Measurements from ENCODE around the gene TOB2. TPM values are rescaled to one million over a fixed set of nuclear protein-coding genes. Genes with fewer than 3 reads are reported as not detected.

Gene TOB2, protein sequence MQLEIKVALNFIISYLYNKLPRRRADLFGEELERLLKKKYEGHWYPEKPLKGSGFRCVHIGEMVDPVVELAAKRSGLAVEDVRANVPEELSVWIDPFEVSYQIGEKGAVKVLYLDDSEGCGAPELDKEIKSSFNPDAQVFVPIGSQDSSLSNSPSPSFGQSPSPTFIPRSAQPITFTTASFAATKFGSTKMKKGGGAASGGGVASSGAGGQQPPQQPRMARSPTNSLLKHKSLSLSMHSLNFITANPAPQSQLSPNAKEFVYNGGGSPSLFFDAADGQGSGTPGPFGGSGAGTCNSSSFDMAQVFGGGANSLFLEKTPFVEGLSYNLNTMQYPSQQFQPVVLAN
- 18.2 and 19.5 TPM in 2 replicates for total RNA-seq (2014; rRNA removed; shearing (Covaris generic))

DNA sequence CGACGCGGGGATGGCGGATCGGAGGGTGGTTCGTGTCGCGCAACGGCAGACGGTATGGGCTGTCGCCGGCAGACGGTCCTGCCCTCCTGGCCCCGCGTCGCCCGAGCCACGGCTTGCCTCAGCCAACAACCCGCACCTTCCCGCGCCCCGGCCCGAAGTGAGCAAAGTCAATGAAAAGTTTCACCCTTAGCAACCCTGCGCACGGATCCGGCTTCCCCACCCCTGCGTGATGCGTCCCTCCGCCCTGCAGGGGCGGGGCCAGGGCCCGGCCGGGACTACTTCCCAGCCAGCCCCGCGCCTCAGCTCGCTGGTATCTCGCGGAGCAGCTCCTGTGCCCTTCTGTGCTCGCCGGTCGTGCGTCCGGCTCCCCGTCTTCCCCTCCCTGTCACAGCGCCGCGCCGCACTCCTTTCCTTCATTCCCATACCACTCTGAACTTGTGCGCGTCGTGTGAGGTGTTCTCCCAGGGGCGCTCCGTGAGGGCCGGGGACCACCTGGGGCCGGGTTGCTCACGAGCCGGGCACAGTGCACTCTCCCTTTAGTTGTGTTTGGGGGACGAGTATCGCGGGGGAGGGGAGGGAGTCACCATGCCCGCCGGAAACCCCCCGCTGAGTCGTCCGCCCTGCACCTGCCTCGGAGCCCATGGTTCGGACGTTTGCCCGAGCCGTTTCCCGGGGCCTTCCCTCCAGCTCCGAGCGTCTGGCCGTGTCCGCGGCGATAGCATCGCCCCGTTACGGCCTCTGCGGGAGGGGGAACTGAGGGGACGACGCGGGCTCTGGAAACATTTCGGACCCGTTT lies at the start of gene TOB2:
Gene TOB2 (minus strand): TSS at position 163 of the 796 bp plus-strand sequence. CDS start 9,456 bp downstream, outside the sequence.
- H3K9me3 ChIP-seq (replicated peaks): no peaks in the 10 kb centered on the region
- no peaks in the 10 kb centered on the region for H3K27me3 ChIP-seq
- peak within 1 kb of the TSS; percentile 71 for H3K4me3 ChIP-seq
- H3K27ac ChIP-seq: peak within 1 kb of the TSS; percentile 64
- DNase-seq: peak; percentile 89 to 92
- no peaks in the 10 kb centered on the region for H3K4me1 ChIP-seq
- H3K36me3 ChIP-seq: no peaks in the 10 kb centered on the region

DNA sequence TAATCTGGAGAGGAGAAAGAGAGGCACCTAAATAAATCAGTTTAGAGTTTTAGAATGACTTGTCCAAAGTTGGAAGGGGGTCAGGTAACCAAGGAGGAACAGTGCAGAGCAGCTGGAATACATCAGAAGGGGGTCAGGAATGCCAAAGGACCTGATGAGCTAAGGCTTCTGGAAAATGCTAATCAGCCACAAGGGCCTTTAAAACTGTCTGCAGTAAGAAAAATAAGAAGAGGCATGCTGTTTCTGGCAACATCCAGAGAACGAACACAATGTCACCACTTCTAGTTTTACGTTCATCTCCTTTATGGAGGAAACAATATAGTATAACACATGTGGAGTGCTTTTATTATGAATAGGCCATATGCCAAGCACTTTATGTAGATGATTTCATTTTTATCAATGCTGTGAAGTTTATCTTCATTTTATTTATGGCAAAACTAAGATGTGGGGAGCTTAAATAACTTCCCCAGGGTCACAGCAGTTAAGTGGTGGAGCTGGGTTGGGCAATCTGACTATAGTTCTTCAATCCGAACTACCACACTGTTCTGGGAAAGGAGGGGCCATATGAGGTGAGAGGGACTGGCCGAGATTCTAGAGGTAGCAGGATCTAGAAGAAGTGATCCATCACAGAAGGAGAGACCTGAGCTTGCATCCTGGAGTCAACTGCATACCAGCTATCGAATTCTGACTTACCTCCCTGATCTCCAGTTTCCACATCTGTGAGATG lies 44.9 kb upstream of the TOB2 start:
- Histone ChIP-seq H3K4me3 (no peak overlapping the region), H3K36me3 (no peaks in the 10 kb centered on the region), H3K9me3 (replicated peaks) (no peaks in the 10 kb centered on the region), H3K27ac (no peak overlapping the region), H3K4me1 (no peaks in the 10 kb centered on the region), H3K27me3 (no peaks in the 10 kb centered on the region)
- no peak for DNase-seq

DNA sequence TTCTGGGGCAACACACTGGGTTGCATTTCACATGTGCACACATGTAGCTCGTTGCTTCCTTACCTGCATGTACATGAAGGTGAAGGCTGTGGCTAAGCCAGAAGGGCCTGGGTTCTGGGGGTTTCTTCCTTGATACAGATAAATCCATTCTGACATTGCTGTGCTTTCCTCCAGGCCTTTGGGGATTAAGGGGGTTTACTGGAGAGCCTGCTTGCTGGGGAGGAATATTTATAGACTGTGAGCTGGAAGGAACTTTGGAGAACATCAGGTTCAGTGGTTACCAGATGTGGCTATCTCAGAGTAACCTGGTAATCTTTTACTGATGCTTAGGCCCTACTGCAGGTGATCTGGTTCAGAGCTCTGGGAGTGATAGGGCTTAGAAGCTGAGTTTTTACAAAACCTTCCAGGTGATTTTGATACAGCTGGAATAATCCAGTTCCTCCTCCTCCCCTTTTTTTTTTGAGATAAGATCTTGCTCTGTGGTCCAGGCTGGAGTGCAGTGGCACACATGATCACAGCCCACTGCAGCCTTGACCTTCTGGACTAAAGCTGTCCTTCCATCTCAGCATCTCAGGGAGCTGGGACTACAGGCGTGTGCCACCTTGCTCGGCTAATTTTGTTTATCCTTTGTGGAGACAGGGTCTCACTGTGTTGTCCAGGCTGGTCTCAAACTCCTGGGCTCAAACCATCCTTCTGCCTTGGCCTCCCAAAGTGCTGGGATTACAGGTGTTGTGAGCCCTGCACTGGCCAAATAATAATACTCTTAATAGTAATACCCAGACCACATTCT lies 42.2 kb upstream of the TOB2 start:
- Histone ChIP-seq H3K4me3 (no peak overlapping the region), H3K27me3 (no peaks in the 10 kb centered on the region), H3K36me3 (no peaks in the 10 kb centered on the region), H3K9me3 (replicated peaks) (no peaks in the 10 kb centered on the region), H3K4me1 (no peaks in the 10 kb centered on the region), H3K27ac (no peak overlapping the region)
- DNase-seq: no peak

DNA sequence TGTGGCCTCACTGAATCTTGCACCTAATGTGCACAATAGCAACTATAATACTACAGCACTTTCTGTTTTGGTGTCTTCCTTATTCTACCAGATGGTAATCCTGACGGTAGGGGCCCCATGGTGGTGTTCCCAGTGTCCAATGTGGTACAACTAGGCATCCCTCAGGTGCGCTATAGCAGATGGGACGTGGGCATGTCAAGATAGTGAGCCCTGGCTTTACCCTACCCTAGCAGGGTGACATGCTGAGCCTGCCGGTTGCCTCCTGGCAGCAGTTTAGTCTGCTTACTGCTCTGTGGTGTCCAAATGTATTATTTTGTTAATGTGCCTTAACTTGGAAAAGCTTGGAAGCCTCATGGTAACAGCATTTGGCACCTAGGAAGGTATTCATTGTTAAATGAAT lies 41.5 kb upstream of the TOB2 start:
- H3K36me3 ChIP-seq: no peaks in the 10 kb centered on the region
- no peaks in the 10 kb centered on the region for H3K9me3 ChIP-seq (replicated peaks)
- no peak for DNase-seq
- no peaks in the 10 kb centered on the region for H3K27me3 ChIP-seq
- H3K4me3 ChIP-seq: no peak overlapping the region
- H3K27ac ChIP-seq: no peak overlapping the region
- no peaks in the 10 kb centered on the region for H3K4me1 ChIP-seq

DNA sequence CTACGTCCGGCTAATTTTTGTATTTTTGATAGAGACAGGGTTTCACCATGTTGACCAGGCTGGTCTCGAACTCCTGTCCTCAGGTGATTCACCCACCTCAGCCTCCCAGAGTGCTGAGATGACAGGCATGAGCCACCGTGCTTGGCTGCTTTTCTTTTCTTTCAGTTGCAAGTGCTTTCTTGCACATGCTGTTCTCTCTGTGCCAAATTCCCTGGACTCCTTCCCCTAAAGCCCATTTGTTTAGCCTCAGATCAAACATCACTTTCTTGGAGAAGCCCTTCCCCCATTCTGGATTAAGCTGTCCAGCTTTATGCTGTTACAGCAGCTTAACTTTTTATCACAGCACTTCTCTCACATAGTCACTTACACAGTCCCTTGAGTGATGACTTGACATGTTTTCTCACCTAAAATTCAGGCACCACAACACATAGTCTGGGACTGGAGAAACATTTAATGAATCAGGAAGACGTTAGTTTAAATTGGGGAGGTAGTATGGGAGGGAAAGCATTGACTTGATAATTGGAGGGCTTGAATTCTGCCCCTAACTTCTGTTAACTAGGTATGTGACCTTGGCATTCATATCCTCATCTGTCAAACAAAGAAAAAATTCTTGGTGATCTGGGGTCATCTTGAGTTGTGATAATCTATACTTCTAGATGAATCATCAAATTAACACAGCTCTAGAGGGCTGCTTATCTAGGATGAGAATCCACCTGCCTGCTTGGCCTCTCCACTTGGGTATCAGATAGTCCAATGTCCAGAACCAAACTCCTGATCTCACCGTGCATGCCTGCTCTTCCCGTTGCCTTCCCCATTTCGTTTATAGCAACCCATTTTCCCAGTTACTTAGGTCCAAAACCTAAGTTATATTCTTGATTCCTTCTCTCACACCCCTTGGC lies 40.7 kb upstream of the TOB2 start:
- Histone ChIP-seq H3K4me1 (no peaks in the 10 kb centered on the region), H3K27me3 (no peaks in the 10 kb centered on the region), H3K4me3 (no peak overlapping the region), H3K27ac (no peak overlapping the region), H3K9me3 (replicated peaks) (no peaks in the 10 kb centered on the region), H3K36me3 (no peaks in the 10 kb centered on the region)
- no peak for DNase-seq

DNA sequence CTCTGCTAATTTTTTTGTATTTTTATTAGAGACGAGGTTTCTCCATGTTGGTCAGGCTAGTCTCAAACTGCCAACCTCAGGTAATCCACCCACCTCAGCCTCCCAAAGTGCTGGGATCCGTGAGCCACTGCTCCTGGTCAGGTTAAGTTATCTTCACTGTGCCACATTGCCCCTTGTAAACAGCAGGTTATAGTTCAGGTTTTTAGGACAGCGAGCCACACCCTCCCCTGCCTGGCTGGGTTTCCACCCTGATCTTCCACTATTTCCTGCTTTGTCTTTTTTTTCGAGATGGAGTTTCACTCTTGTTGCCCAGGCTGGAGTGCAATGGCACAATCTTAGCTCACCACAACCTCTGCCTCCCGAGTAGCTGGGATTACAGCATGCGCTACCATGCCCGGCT lies 38.4 kb upstream of the TOB2 start:
- Histone ChIP-seq H3K4me1 (no peaks in the 10 kb centered on the region), H3K36me3 (no peaks in the 10 kb centered on the region), H3K4me3 (no peak overlapping the region), H3K27me3 (no peaks in the 10 kb centered on the region), H3K9me3 (replicated peaks) (no peaks in the 10 kb centered on the region), H3K27ac (no peak overlapping the region)
- no peak for DNase-seq

DNA sequence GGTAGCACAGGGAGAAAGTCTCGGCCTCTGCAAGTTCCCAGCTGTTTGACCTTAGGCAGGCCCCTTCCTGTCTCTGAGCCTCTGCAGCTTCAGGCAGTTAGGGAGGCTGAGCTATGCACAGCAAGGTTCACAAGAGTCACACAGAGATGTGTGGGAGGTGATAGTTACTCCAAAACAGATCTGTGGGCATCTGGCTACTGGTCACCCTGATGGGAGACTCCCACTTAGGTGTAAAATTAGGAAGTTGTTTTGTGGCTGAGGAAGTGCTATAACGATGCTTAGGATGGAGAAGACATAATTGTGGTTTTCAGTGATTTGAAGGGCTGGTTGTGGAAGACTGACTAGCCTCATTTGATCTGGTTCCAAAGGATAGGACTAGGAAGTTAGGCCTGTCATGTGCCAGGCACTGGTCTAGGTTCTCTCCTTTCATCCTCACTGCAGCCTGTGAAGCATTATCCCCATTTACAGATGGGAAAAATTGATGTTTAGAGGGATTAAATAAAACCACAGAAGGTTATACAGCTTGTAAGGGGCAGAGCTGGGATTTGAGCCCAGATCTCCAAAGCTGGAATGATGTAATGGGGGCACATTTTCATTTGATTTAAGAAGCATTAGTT lies 35.8 kb upstream of the TOB2 start:
- no peak overlapping the region for H3K4me3 ChIP-seq
- H3K27ac ChIP-seq: no peak overlapping the region
- DNase-seq: no peak
- no peaks in the 10 kb centered on the region for H3K4me1 ChIP-seq
- no peaks in the 10 kb centered on the region for H3K9me3 ChIP-seq (replicated peaks)
- H3K36me3 ChIP-seq: no peaks in the 10 kb centered on the region
- no peaks in the 10 kb centered on the region for H3K27me3 ChIP-seq

DNA sequence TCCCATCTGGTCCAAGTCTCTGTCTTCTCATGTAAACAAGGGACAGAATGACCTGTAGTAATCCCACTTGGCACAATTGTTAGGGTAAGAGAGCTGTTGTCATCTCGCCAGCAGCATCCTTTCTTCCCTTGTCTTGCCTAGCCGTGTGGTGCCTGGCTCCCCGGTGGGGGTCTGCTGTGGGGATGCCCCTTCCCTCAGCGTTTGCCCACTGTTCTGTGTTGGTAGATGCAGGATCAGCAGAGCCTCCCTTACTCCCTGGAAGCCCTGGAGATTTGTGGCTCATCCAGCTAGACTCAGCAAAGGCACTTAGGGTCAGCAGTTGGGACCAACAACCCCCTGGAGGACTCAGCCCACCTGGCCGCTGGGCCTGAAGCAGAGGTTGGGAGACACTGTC lies 35.3 kb upstream of the TOB2 start:
- no peak for DNase-seq
- Histone ChIP-seq H3K27ac (no peak overlapping the region), H3K36me3 (no peaks in the 10 kb centered on the region), H3K9me3 (replicated peaks) (no peaks in the 10 kb centered on the region), H3K4me1 (no peaks in the 10 kb centered on the region), H3K27me3 (no peaks in the 10 kb centered on the region), H3K4me3 (no peak overlapping the region)

DNA sequence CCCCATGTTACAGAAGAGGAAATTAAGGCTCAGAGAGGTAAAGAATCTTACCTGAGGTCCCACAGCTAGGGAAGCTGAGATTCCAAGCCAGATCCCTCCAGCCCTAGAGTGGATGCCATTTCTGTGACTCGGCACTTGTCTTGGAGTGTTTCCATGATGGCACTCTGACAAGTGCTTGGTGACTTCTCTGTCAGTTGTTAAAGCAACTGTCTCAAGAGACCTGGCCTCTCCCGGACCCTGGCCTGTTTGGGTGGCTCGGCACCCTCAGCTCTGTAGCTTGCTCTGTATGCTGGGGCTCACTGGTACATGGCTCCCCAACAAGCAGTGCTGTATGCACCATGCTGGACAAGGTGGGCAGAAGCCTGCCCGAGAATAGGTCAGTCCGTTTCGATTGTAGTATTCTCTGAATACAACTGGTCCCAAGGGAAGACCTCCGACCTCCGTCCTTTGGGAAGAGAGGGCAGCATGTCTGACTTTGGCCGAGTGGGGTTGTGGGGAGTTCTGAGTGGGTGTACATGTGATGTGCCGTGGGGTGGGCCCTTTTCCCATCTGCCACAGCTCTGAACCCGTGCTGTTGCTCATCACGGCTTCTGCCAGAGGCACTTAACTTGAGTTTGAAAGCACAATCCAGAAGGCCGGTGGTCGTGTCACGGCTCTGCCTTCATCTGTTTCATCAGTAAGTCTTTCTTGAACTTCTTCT lies 34.7 kb upstream of the TOB2 start:
- H3K4me3 ChIP-seq: no peak overlapping the region
- H3K9me3 ChIP-seq (replicated peaks): no peaks in the 10 kb centered on the region
- H3K4me1 ChIP-seq: no peaks in the 10 kb centered on the region
- DNase-seq: no peak
- H3K27ac ChIP-seq: no peak overlapping the region
- no peaks in the 10 kb centered on the region for H3K27me3 ChIP-seq
- no peaks in the 10 kb centered on the region for H3K36me3 ChIP-seq

DNA sequence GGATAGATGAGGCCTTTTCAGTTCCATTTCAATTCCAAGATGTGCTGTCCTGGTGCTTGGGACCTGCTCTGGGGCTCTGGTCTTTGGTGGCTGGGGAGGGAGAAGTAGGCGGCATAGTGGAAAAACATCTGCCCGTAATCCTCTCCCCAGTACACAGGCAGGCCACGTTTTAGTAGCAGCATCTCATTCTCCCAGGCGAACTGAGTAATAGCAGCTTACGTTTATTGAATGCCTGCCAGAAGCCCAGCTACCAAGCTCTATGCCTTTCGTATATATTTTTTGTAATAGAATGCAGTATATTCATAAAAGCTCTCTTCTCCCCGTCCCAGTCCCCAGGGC lies 33.8 kb upstream of the TOB2 start:
- H3K27ac ChIP-seq: no peak overlapping the region
- no peak overlapping the region for H3K4me3 ChIP-seq
- H3K27me3 ChIP-seq: no peaks in the 10 kb centered on the region
- no peak for DNase-seq
- H3K4me1 ChIP-seq: no peaks in the 10 kb centered on the region
- no peaks in the 10 kb centered on the region for H3K9me3 ChIP-seq (replicated peaks)
- no peaks in the 10 kb centered on the region for H3K36me3 ChIP-seq

DNA sequence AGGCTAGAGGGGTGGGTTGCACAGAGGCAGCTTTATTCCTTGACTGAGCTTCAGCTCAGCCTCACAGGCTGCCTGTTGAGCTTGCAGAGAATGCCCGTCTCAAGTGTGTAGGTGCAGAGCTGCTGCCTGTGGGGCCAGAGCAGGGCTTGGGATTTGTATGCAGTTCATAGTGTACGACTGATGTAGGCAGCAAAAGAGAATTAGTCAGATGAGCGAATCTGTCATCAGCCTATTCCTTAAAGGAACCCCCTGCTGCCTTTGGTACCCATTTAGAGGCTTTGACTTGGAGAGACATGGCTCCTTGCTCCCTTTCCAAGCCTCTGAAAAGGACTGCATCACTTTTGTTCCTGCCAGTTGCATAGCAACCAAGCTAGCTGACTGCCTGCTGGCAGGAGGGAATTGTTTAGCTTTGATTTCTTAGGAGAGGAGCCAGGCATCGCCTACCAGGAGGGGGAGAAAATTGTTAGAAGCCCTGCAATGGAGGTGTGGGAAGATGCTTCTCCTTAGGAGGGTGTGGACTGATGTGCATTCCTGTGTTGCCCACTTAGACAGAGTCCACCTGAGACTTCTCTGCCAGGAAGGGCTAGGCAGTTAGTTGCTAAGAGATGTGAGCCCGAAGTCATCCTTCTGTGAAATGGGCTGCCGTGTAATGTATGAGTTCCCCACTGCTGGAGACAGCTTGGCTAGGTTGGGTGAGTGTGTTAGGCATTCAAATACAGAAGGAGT lies 33.2 kb upstream of the TOB2 start:
- H3K4me3 ChIP-seq: no peak overlapping the region
- no peak for DNase-seq

DNA sequence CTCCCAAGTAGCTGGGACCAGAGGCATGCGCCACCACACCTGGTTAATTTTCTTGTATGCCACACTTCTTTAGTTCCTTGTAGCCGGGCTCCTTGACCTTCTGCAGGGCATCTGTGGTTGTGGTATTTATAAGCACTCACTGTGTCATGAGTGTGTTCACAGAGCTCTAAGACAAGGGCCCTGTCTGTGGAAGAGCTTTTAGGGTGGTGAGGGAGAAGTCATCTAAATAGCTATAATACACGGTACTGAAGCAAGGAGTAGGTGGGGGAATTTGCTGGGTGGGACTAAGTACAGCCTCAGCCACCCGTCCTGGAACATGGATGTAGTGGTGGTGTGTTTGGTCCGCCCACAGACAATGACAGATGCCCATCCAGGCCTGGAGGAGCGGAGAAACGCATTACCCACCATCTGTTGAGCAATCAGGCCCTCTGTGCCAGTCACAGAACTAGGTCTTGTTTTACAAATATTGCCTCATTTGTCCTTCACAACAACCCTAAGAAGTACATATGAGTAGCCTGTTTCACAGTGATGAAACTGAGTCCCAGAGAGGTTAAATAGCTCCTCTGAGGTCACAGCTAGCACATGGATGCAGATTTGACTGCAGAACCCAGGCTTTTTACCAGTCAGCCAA lies 32.4 kb upstream of the TOB2 start:
- Histone ChIP-seq H3K27ac (no peak overlapping the region), H3K9me3 (replicated peaks) (no peaks in the 10 kb centered on the region), H3K27me3 (no peaks in the 10 kb centered on the region), H3K4me3 (no peak overlapping the region), H3K36me3 (no peaks in the 10 kb centered on the region), H3K4me1 (no peaks in the 10 kb centered on the region)
- DNase-seq: no peak

More for the DNA sequence above, 33.2 kb upstream of the TOB2 start:
- H3K27me3 ChIP-seq: no peaks in the 10 kb centered on the region
- H3K4me1 ChIP-seq: no peaks in the 10 kb centered on the region
- no peaks in the 10 kb centered on the region for H3K36me3 ChIP-seq
- H3K27ac ChIP-seq: no peak overlapping the region
- H3K9me3 ChIP-seq (replicated peaks): no peaks in the 10 kb centered on the region
